Activated B cell treated with CpG ODN at 0.5 μM for 24 hours (primary cell): ENCODE measurements around the gene USF1. TPM values are rescaled to one million over a fixed set of nuclear protein-coding genes. Genes with fewer than 3 reads are reported as not detected.

ENCODE experiments used
- ATAC-seq: fragments of 200-7000 bp; cut with Tn5 transposase; one replicate; pipeline ENCODE4 v1.10.0; 2021; ENCODE audit warnings: low read depth, mild to moderate bottlenecking, moderate library complexity
- CTCF ChIA-PET: fragments of 350-600 bp; sonication (Branson Sonifier 250); formaldehyde crosslinking; loops from one replicate; lab custom pipeline; 2021; ENCODE audit warnings: antibody characterized with exemption; lab: Charles Lee
- POLR2A ChIA-PET: fragments of 350-600 bp; sonication (Branson Sonifier 250); formaldehyde crosslinking; loops from one replicate; lab custom pipeline; 2021; ENCODE audit warnings: antibody characterized with exemption; lab: Charles Lee
- DNase-seq: peaks from one replicate; pipeline ENCODE4 v3.0.0; 2022
- H3K27ac Mint-ChIP-seq: one replicate; pipeline ENCODE4 v1.8.0; 2020; ENCODE audit warnings: mixed read lengths
- H3K27me3 Mint-ChIP-seq: one replicate; pipeline ENCODE4 v1.8.0; 2021; ENCODE audit warnings: mixed read lengths
- H3K36me3 Mint-ChIP-seq: one replicate; pipeline ENCODE4 v1.8.0; 2021; ENCODE audit warnings: low read depth, mixed read lengths
- H3K4me1 Mint-ChIP-seq: one replicate; pipeline ENCODE4 v1.8.0; 2021; ENCODE audit warnings: mixed read lengths
- H3K4me3 Mint-ChIP-seq: one replicate; pipeline ENCODE4 v1.8.0; 2020; ENCODE audit warnings: mild to moderate bottlenecking, mixed read lengths
- H3K9me3 Mint-ChIP-seq: one replicate; pipeline ENCODE4 v1.8.0; 2020; ENCODE audit warnings: mixed read lengths
- CTCF ChIP-seq: fragments of 200-600 bp; IDR thresholded peaks from one replicate; pipeline ENCODE4 v1.8.0; 2022; ENCODE audit warnings: antibody characterized with exemption, mild to moderate bottlenecking
- intact Hi-C: fragments of 100-400 bp; cut with micrococcal nuclease; formaldehyde crosslinking; loops from one replicate; pipeline ENCODE4 v1.15.1; 2024
- total RNA-seq: library from RNA; stranded (reverse); gene quantifications from 2 replicates; pipeline ENCODE4 v1.2.3, GENCODE V29; 2022

The USF1 gene
- total RNA-seq, result 134 and 143 TPM in 2 replicates

- ATAC-seq (peak; percentile 62), DNase-seq (peak; percentile 91)
- H3K36me3 Mint-ChIP-seq, result peaks cover 84% of the 10 kb centered on the region
- H3K27me3 Mint-ChIP-seq, result no peaks in the 10 kb centered on the region
- no peak for TF ChIP-seq CTCF
- peak within 1 kb of the TSS; percentile 100 for H3K27ac Mint-ChIP-seq
- intact Hi-C loops, result loop anchor here (1.0 to 10.0 kb wide), 11 partner anchors 8 to 784 kb away; partner anchors contain the start of genes DCAF8, DEDD, F11R and KLHDC9
- CTCF ChIA-PET, result interaction anchor here (1.3 to 4.5 kb wide), 4 partner anchors 24 to 52 kb away, joined by 7 to 37 read pairs (median 18); partner anchors contain the start of genes ARHGAP30 and KLHDC9
- peaks cover 66% of the 10 kb centered on the region for H3K4me1 Mint-ChIP-seq
- no peaks in the 10 kb centered on the region for H3K9me3 Mint-ChIP-seq
- H3K4me3 Mint-ChIP-seq, result peak within 1 kb of the TSS; percentile 95
- POLR2A ChIA-PET, result interaction anchor here (0.5 to 5.9 kb wide), 39 partner anchors 8 to 699 kb away, joined by 3 to 285 read pairs (median 7); partner anchors contain the start of genes ARHGAP30, CD48, DEDD and F11R
These were observed at the start of gene USF1 for GRCh38 chr1:161045736-161046604. TSS of gene USF1 (minus strand) at chr1:161045977. CDS start at chr1:161043275, 2,702 bp downstream.

GRCh38 chr1:161095230-161095629, 49.5 kb upstream of the USF1 start:
- TF ChIP-seq CTCF, result peak; percentile 28
- intact Hi-C loops, result loop anchor here (5.0 kb wide), 2 partner anchors 83 to 383 kb away; partner anchors contain the start of gene CD48
- peaks cover 10% of the 10 kb centered on the region for H3K36me3 Mint-ChIP-seq
- DNase-seq (no peak), ATAC-seq (no peak)
- H3K27me3 Mint-ChIP-seq, result no peaks in the 10 kb centered on the region
- CTCF ChIA-PET, result interaction anchor here (5.7 to 7.1 kb wide), 2 partner anchors 25 to 98 kb away, joined by 79 to 95 read pairs; partner anchors contain the start of gene ARHGAP30
- H3K9me3 Mint-ChIP-seq, result no peaks in the 10 kb centered on the region
- no peak overlapping the region for H3K27ac Mint-ChIP-seq
- peaks cover 36% of the 10 kb centered on the region for H3K4me1 Mint-ChIP-seq
- no peak overlapping the region for H3K4me3 Mint-ChIP-seq
- POLR2A ChIA-PET, result interaction anchor here (0.7 to 6.4 kb wide), 4 partner anchors 26 to 74 kb away, joined by 4 to 79 read pairs (median 45); partner anchors contain the start of genes ARHGAP30, F11R and USF1

GRCh38 chr1:161094481-161094880, 48.7 kb upstream of the USF1 start:
- H3K36me3 Mint-ChIP-seq, result peaks cover 4% of the 10 kb centered on the region
- no peak for TF ChIP-seq CTCF
- no peak for DNase-seq
- intact Hi-C loops, result no loop called here
- H3K27me3 Mint-ChIP-seq, result no peaks in the 10 kb centered on the region
- no peak overlapping the region for H3K27ac Mint-ChIP-seq
- ChIA-PET POLR2A (interaction anchor here (0.7 to 5.7 kb wide), 3 partner anchors 25 to 56 kb away, joined by 4 to 74 read pairs (median 6); partner anchors contain the start of genes ARHGAP30 and DEDD), CTCF (interaction anchor here (5.7 kb wide), 1 partner anchor 25 kb away, joined by 95 read pairs; the partner anchor contains the start of gene ARHGAP30)
- peaks cover 36% of the 10 kb centered on the region for H3K4me1 Mint-ChIP-seq
- no peak overlapping the region for H3K4me3 Mint-ChIP-seq
- ATAC-seq, result no peak
- H3K9me3 Mint-ChIP-seq, result no peaks in the 10 kb centered on the region

GRCh38 chr1:161092621-161093028, 46.8 kb upstream of the USF1 start:
- H3K4me1 Mint-ChIP-seq, result peaks cover 24% of the 10 kb centered on the region
- H3K27me3 Mint-ChIP-seq, result no peaks in the 10 kb centered on the region
- H3K9me3 Mint-ChIP-seq, result no peaks in the 10 kb centered on the region
- H3K36me3 Mint-ChIP-seq, result no peaks in the 10 kb centered on the region
- H3K27ac Mint-ChIP-seq, result no peak overlapping the region
- ATAC-seq, result no peak
- DNase-seq, result no peak
- no peak overlapping the region for H3K4me3 Mint-ChIP-seq
- POLR2A ChIA-PET, result interaction anchor here (0.6 kb wide), 1 partner anchor 48 kb away, joined by 3 read pairs; no protein-coding TSS in a partner anchor
- CTCF ChIA-PET, result interaction anchor here (1.6 kb wide), 1 partner anchor 22 kb away, joined by 4 read pairs; the partner anchor contains the start of gene ARHGAP30
- no peak for TF ChIP-seq CTCF
- intact Hi-C loops, result no loop called here
